H1 (cell line): Measurements from ENCODE around the gene MAGI1. TPM values are rescaled to one million over a fixed set of nuclear protein-coding genes. Genes with fewer than 3 reads are reported as not detected.

Experiments
- CTCF ChIA-PET: fragments of 300-600 bp; sonication (Branson Sonifier 250); formaldehyde crosslinking; loops from one replicate; lab custom pipeline; 2021; ENCODE audit not compliant: partially characterized antibody; lab: Charles Lee
- POLR2A ChIA-PET: fragments of 300-600 bp; sonication (Branson Sonifier 250); formaldehyde crosslinking; loops from one replicate; lab custom pipeline; 2021; ENCODE audit warnings: inconsistent platforms; ENCODE audit not compliant: partially characterized antibody; lab: Charles Lee
- DNase-seq, 2 experiments: peaks; one replicate each; pipeline versions ENCODE4 v3.0.0 to v3.0.0-alpha.2; 2010 to 2022; ENCODE audit warnings: low spot score in 2 of 2, low read depth in 1 of 2, mixed read lengths in 1 of 2
- FAIRE-seq: peaks from 2 replicates; lab custom pipeline; 2011; peaks lifted over from hg19 to GRCh38; lab: Jason Lieb, UNC
- H2AFZ ChIP-seq: 2 replicates; pipeline ENCODE4 v1.8.1; 2012; ENCODE audit warnings: low read length, inconsistent platforms
- H2AK5ac ChIP-seq: 2 replicates; pipeline ENCODE4 v1.6.1; 2013; ENCODE audit warnings: low read depth, low read length
- H2BK120ac ChIP-seq: replicated peaks from 2 replicates; pipeline ENCODE3; 2013; ENCODE audit warnings: low read depth, low read length, inconsistent platforms
- H2BK12ac ChIP-seq: 2 replicates; pipeline ENCODE4 v1.6.1; 2013; ENCODE audit warnings: low read depth, low read length
- H2BK15ac ChIP-seq: 2 replicates; pipeline ENCODE4 v1.6.1; 2013; ENCODE audit warnings: low read length
- H2BK20ac ChIP-seq: 2 replicates; pipeline ENCODE4 v1.6.1; 2013; ENCODE audit warnings: low read length
- H2BK5ac ChIP-seq: 2 replicates; pipeline ENCODE4 v1.6.1; 2013; ENCODE audit warnings: low read depth, low read length
- H3K14ac ChIP-seq: 2 replicates; pipeline ENCODE4 v1.6.1; 2013; ENCODE audit warnings: inconsistent platforms; ENCODE audit not compliant: insufficient read length
- H3K18ac ChIP-seq: 2 replicates; pipeline ENCODE4 v1.6.1; 2013; ENCODE audit warnings: low read length; ENCODE audit errors: extremely low read depth
- H3K23ac ChIP-seq: 2 replicates; pipeline ENCODE4 v1.6.1; 2013; ENCODE audit warnings: inconsistent platforms; ENCODE audit not compliant: insufficient read length
- H3K23me2 ChIP-seq: 2 replicates; pipeline ENCODE4 v1.6.1; 2013; ENCODE audit warnings: low read depth, low read length
- H3K27ac ChIP-seq: 2 replicates; pipeline ENCODE4 v1.6.1; 2011; ENCODE audit warnings: low read depth, low read length, inconsistent platforms
- H3K27me3 ChIP-seq, 4 experiments: replicated peaks in 1 of 4; 1 replicate in 1 of 4; 2 replicates in 3 of 4; pipeline versions ENCODE4 v1.6.1 to v1.8.1; 2011 to 2013; ENCODE audit warnings: low read length in 3 of 4, mild to moderate bottlenecking in 3 of 4, inconsistent platforms in 2 of 4, mixed read lengths in 2 of 4, moderate library complexity in 1 of 4; ENCODE audit not compliant: control insufficient read depth in 3 of 4, insufficient read depth in 3 of 4; ENCODE audit errors: extremely low read depth in 1 of 4
- H3K36me3 ChIP-seq, 4 experiments: 2 replicates each; pipeline versions ENCODE4 v1.6.1 to v1.8.1; 2011 to 2013; ENCODE audit warnings: mild to moderate bottlenecking in 4 of 4, low read length in 3 of 4, moderate library complexity in 2 of 4, control low read depth in 1 of 4, inconsistent platforms in 1 of 4; ENCODE audit not compliant: insufficient read depth in 4 of 4, control insufficient read depth in 2 of 4
- H3K4ac ChIP-seq: replicated peaks from 2 replicates; pipeline ENCODE3; 2013; ENCODE audit warnings: low read length, low read depth, mixed read lengths, inconsistent platforms; ENCODE audit not compliant: insufficient read length
- H3K4me1 ChIP-seq, 4 experiments: replicated peaks in 1 of 4; 1 replicate in 1 of 4; 2 replicates in 3 of 4; pipeline versions ENCODE4 v1.6.1 to v1.8.1; 2011 to 2013; ENCODE audit warnings: low read length in 3 of 4, inconsistent platforms in 2 of 4, mixed read lengths in 1 of 4; ENCODE audit not compliant: insufficient read depth in 4 of 4, control insufficient read depth in 3 of 4
- H3K4me2 ChIP-seq, 2 experiments: 2 replicates each; pipeline versions ENCODE4 v1.6.1 to v1.8.1; 2011 to 2013; ENCODE audit warnings: low read depth in 2 of 2, low read length in 2 of 2, control low read depth in 1 of 2, inconsistent platforms in 1 of 2, mild to moderate bottlenecking in 1 of 2; ENCODE audit not compliant: insufficient read depth in 1 of 2
- H3K4me3 ChIP-seq, 4 experiments: fragments of 200-600, 300-600 bp in 1 of 4; sonication (generic), shearing (Covaris generic), sonication (Bioruptor Twin) in 1 of 4; 2 replicates each; pipeline versions ENCODE4 v1.5.1 to v1.8.1; 2011 to 2016; ENCODE audit warnings: low read length in 4 of 4, low read depth in 3 of 4, control low read depth in 2 of 4, inconsistent platforms in 2 of 4, mild to moderate bottlenecking in 2 of 4, mixed read lengths in 1 of 4, moderate library complexity in 1 of 4; ENCODE audit not compliant: insufficient read depth in 2 of 4; ENCODE audit errors: extremely low read depth in 1 of 4
- H3K56ac ChIP-seq: replicated peaks from 2 replicates; pipeline ENCODE3; 2013; ENCODE audit warnings: low read depth, mild to moderate bottlenecking, mixed read lengths, low read length, inconsistent platforms; ENCODE audit not compliant: insufficient read length
- H3K79me1 ChIP-seq: 2 replicates; pipeline ENCODE4 v1.6.1; 2013; ENCODE audit warnings: low read depth, low read length, control low read depth
- H3K79me2 ChIP-seq, 2 experiments: 2 replicates each; pipeline versions ENCODE4 v1.6.1 to v1.8.1; 2012 to 2013; ENCODE audit warnings: low read length in 2 of 2, mild to moderate bottlenecking in 2 of 2, inconsistent platforms in 1 of 2; ENCODE audit not compliant: insufficient read depth in 2 of 2, control insufficient read depth in 1 of 2
- H3K9ac ChIP-seq, 4 experiments: replicated peaks in 1 of 4; 1 replicate in 1 of 4; 2 replicates in 3 of 4; pipeline versions ENCODE4 v1.6.1 to v1.8.1; 2011 to 2013; ENCODE audit warnings: low read depth in 3 of 4, low read length in 3 of 4, control low read depth in 2 of 4, mild to moderate bottlenecking in 2 of 4, moderate library complexity in 2 of 4, inconsistent platforms in 1 of 4; ENCODE audit errors: extremely low read depth in 1 of 4
- H3K9me3 ChIP-seq, 2 experiments: 2 replicates each; pipeline versions ENCODE4 v1.6.1 to v1.8.1; 2012 to 2013; ENCODE audit warnings: mild to moderate bottlenecking in 2 of 2, moderate library complexity in 2 of 2, control low read depth in 1 of 2, inconsistent platforms in 1 of 2, low read depth in 1 of 2, low read length in 1 of 2, mixed read lengths in 1 of 2; ENCODE audit not compliant: insufficient read depth in 2 of 2
- H4K20me1 ChIP-seq, 2 experiments: replicated peaks in 1 of 2; 2 replicates each; pipeline versions ENCODE3 to v1.8.1; 2011 to 2013; ENCODE audit warnings: inconsistent platforms in 2 of 2, low read length in 2 of 2, mild to moderate bottlenecking in 1 of 2; ENCODE audit not compliant: insufficient read depth in 2 of 2, control insufficient read depth in 1 of 2
- H4K5ac ChIP-seq: 2 replicates; pipeline ENCODE4 v1.6.1; 2013; ENCODE audit warnings: low read length, low read depth, mixed read lengths, inconsistent platforms; ENCODE audit not compliant: insufficient read length
- H4K8ac ChIP-seq: 2 replicates; pipeline ENCODE4 v1.8.0; 2013; ENCODE audit warnings: mild to moderate bottlenecking, moderate library complexity, low read length, inconsistent platforms; ENCODE audit not compliant: insufficient read depth; ENCODE audit errors: extremely low read depth
- H4K91ac ChIP-seq: replicated peaks from 2 replicates; pipeline ENCODE3; 2013; ENCODE audit warnings: low read length, mixed read lengths, inconsistent platforms; ENCODE audit not compliant: insufficient read length
- CHD1 ChIP-seq: IDR thresholded peaks from 2 replicates; pipeline ENCODE4 v1.6.1; 2012; ENCODE audit warnings: low read depth, low read length, improper control_type of control experiment
- WGBS, 2 experiments: shearing (Covaris generic) in 1 of 2; methylation state at CpG; one replicate each; pipeline versions ENCODE4 v1.1.6 to v1.1.7; 2013 to 2015; ENCODE audit warnings: low lambda C conversion rate in 2 of 2, mixed read lengths in 2 of 2, inconsistent platforms in 1 of 2, low coverage in 1 of 2, missing lambda C conversion rate in 1 of 2; ENCODE audit not compliant: insufficient replicate concordance in 2 of 2, insufficient coverage in 1 of 2, insufficient read length in 1 of 2; ENCODE audit errors: extremely low coverage in 1 of 2, missing lambda C conversion rate in 1 of 2; 5-methylcytosine and 5-hydroxymethylcytosine counted together
- polyA plus RNA-seq, 7 experiments: library from polyadenylated mRNA; depleted of rRNA in 3 of 7; stranded (reverse) in 5 of 7; unstranded in 2 of 7; fragments of >200 nt in 5 of 7; fragments of 200-250 nt in 2 of 7; gene quantifications; 1 replicate in 5 of 7; 2 replicates in 1 of 7; 4 replicates in 1 of 7; pipeline versions ENCODE4 v1.2.1 to v1.2.3, GENCODE V29; 2011 to 2013; ENCODE audit warnings: missing spikeins in 2 of 7, mixed read lengths in 2 of 7
- total RNA-seq: library from RNA; stranded (reverse); fragmentation: NEBNext Ultra II Directional; extraction: Animal tissue kit (Norgen Biotek cat#: 25700); gene quantifications from 2 replicates; pipeline ENCODE4 v1.2.1, GENCODE V29; 2021

The MAGI1 gene
- total and polyA plus RNA-seq, 2 of the 8 experiments (the other 6 are each of a cell fraction or from before 2014, with no cell fraction given): 19.8 to 78.0 TPM

DNA sequence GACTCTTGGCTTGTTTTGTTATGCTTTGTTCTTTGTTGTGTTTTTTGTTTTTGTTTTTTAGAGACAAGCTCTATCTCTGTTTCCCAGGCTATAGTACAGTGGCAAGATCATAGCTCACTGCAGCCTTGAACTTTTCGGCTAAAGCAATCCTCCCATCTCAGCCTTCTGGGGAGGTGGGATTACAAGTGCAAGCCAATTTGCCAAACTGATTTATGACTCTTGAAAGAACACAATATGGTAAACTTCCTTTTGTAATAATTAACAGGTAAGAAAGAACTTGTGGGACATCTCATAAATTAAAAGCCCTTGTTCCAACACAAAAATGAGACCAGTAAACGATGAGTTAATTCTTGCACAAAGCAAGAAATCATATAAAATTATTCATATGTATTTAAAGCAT is 476.3 kb downstream of the MAGI1 start:
- Histone ChIP-seq H4K5ac (no peak overlapping the region), H3K14ac (no peak overlapping the region), H2BK5ac (no peak overlapping the region), H3K9me3 (no peaks in the 10 kb centered on the region), H2AK5ac (no peak overlapping the region), H4K91ac (no peak overlapping the region), H3K9ac (no peak overlapping the region), H4K8ac (no peak overlapping the region), H2BK120ac (no peak overlapping the region), H3K79me1 (peaks cover 4% of the 10 kb centered on the region), H3K23me2 (no peaks in the 10 kb centered on the region; the same call in 1 of the 2 replicates), H3K4me2 (no peak overlapping the region), H2BK20ac (no peak overlapping the region), H4K20me1 (peaks cover 0 to 4% of the 10 kb centered on the region in 2 experiments), H3K4me1 (peaks cover 0 to 7% (median 0%) of the 10 kb centered on the region in 4 experiments; a peak in 2 of 7 replicates), H2AFZ (no peak overlapping the region), H3K23ac (no peak overlapping the region), H3K27me3 (no peaks in the 10 kb centered on the region), H3K4ac (no peak overlapping the region), H2BK12ac (no peak overlapping the region), H3K18ac (no peak overlapping the region), H3K36me3 (no peaks in the 10 kb centered on the region; a peak in 1 of 8 replicates), H3K79me2 (peaks cover 0 to 84% of the 10 kb centered on the region in 2 experiments; a peak in 3 of 4 replicates), H3K4me3 (no peak overlapping the region), H3K27ac (no peak overlapping the region), H3K56ac (no peak overlapping the region), H2BK15ac (no peak overlapping the region)
- ChIA-PET CTCF (interaction anchor here (0.6 kb wide), 1 partner anchor 674 kb away, joined by 4 read pairs; no protein-coding TSS in a partner anchor), POLR2A (interaction anchor here (2.6 kb wide), 1 partner anchor 10 kb away, joined by 10 read pairs; no protein-coding TSS in a partner anchor)
- TF ChIP-seq CHD1: no peak
- DNase-seq (no peak), FAIRE-seq (no peak)
- WGBS, 2 experiments: 85% methylated on average over 2 of the region's 2 CpGs; no CpG with 5 or more reads in 1 of the 2 experiments
